IPS DF 4.7 (cell line): ENCODE data around the gene EIF2S3B.

Experiments
- DNase-seq: peaks from one replicate; pipeline ENCODE4 v3.0.0-alpha.2; 2013; ENCODE audit warnings: low spot score; ENCODE audit errors: extremely low read depth

Gene EIF2S3B

GRCh38 chr12:10554228-10554755 is 48.6 kb downstream of the EIF2S3B start:
- DNase-seq, result no peak

GRCh38 chr12:10554756-10555481 is 49.2 kb downstream of the EIF2S3B start:
- DNase-seq, result no peak

GRCh38 chr12:10557329-10557728 is 51.6 kb downstream of the EIF2S3B start:
- DNase-seq, result no peak

- DNase-seq, result no peak
These were observed 52.1 kb downstream of the EIF2S3B start for GRCh38 chr12:10557766-10558165.
